ENCODE results near the gene RPS6KL1.

Gene RPS6KL1

GRCh38 chr14:74961238-74961911, 38.3 kb upstream of the RPS6KL1 start:
- Histone ChIP-seq H3K9me3 (ENCODE audit: control insufficient read depth, low read length) (no peaks in the 10 kb centered on the region), H3K79me2 (no peaks in the 10 kb centered on the region), H2AFZ (no peak overlapping the region), H3K4me1 (peaks cover 21% of the 10 kb centered on the region), H3K4me3 (ENCODE audit: low read depth, low read length) (no peak overlapping the region), H3K4me2 (ENCODE audit: low read length) (no peak overlapping the region), H3K27ac (no peak overlapping the region), H3K9ac (no peak overlapping the region), H3K27me3 (ENCODE audit: control insufficient read depth, insufficient read depth, low read length) (no peaks in the 10 kb centered on the region), H3K36me3 (ENCODE audit: control insufficient read depth, insufficient read depth, low read length) (no peaks in the 10 kb centered on the region)
- no peak for TF ChIP-seq CTCF (IDR thresholded peaks at IDR 0.05)

- TF ChIP-seq CTCF (IDR thresholded peaks at IDR 0.05) = no peak
Observed at GRCh38 chr14:74960736-74961135, 37.7 kb upstream of the RPS6KL1 start.

GRCh38 chr14:74959596-74960180, 36.6 kb upstream of the RPS6KL1 start:
- peaks cover 26% of the 10 kb centered on the region for H3K4me1 ChIP-seq
- H3K9me3 ChIP-seq (ENCODE audit: control insufficient read depth, low read length) = no peaks in the 10 kb centered on the region
- H3K9ac ChIP-seq = no peak overlapping the region
- H3K4me2 ChIP-seq (ENCODE audit: low read length) = no peak overlapping the region
- H3K27ac ChIP-seq = no peak overlapping the region
- H2AFZ ChIP-seq = no peak overlapping the region
- no peak overlapping the region for H3K4me3 ChIP-seq (ENCODE audit: low read depth, low read length)
- H3K27me3 ChIP-seq (ENCODE audit: control insufficient read depth, insufficient read depth, low read length) = no peaks in the 10 kb centered on the region
- TF ChIP-seq CTCF (IDR thresholded peaks at IDR 0.05) = no peak
- H3K79me2 ChIP-seq = no peaks in the 10 kb centered on the region
- no peaks in the 10 kb centered on the region for H3K36me3 ChIP-seq (ENCODE audit: control insufficient read depth, insufficient read depth, low read length)

More at GRCh38 chr14:74960736-74961135, 37.7 kb upstream of the RPS6KL1 start:
- Histone ChIP-seq H3K9me3 (ENCODE audit: control insufficient read depth, low read length) (no peaks in the 10 kb centered on the region), H3K4me1 (peaks cover 21% of the 10 kb centered on the region), H2AFZ (no peak overlapping the region), H3K4me3 (ENCODE audit: low read depth, low read length) (no peak overlapping the region), H3K4me2 (ENCODE audit: low read length) (no peak overlapping the region), H3K36me3 (ENCODE audit: control insufficient read depth, insufficient read depth, low read length) (no peaks in the 10 kb centered on the region), H3K79me2 (no peaks in the 10 kb centered on the region), H3K27ac (no peak overlapping the region), H3K9ac (no peak overlapping the region), H3K27me3 (ENCODE audit: control insufficient read depth, insufficient read depth, low read length) (no peaks in the 10 kb centered on the region)

GRCh38 chr14:74956280-74957072, 33.4 kb upstream of the RPS6KL1 start:
- Histone ChIP-seq H3K9me3 (ENCODE audit: control insufficient read depth, low read length) (no peaks in the 10 kb centered on the region), H3K4me2 (ENCODE audit: low read length) (no peak overlapping the region), H3K79me2 (no peaks in the 10 kb centered on the region), H3K4me1 (peaks cover 15% of the 10 kb centered on the region), H3K27me3 (ENCODE audit: control insufficient read depth, insufficient read depth, low read length) (no peaks in the 10 kb centered on the region), H3K27ac (peak overlapping the region; percentile 55), H3K36me3 (ENCODE audit: control insufficient read depth, insufficient read depth, low read length) (no peaks in the 10 kb centered on the region), H3K9ac (no peak overlapping the region), H3K4me3 (ENCODE audit: low read depth, low read length) (no peak overlapping the region), H2AFZ (no peak overlapping the region)
- no peak for TF ChIP-seq CTCF (IDR thresholded peaks at IDR 0.05)
